Measurements from ENCODE around the gene LILRA5. TPM values are rescaled to one million over a fixed set of nuclear protein-coding genes. Genes with fewer than 3 reads are reported as not detected.

LILRA5 gene
- total and polyA plus RNA-seq, 2 of the 8 experiments (the other 6 are each of a cell fraction or from before 2014, with no cell fraction given) = not detected

GRCh38 chr19:54352041-54352440 lies 39.1 kb upstream of the LILRA5 start (continued):
- TF ChIP-seq EGR1 (IDR thresholded peaks at IDR 0.05; ENCODE audit: borderline replicate concordance, low read depth, low read length) (no peak), CHD2 (IDR thresholded peaks at IDR 0.05; ENCODE audit: low read length) (no peak), CHD7 (IDR thresholded peaks at IDR 0.05; ENCODE audit: insufficient replicate concordance, low read length) (no peak)

All from H1 (cell line).